HUDEP-2 (cell line): ENCODE data around the gene ZBTB16.

Source experiments
- DNase-seq, 76 experiments: peaks; one replicate each; lab custom pipeline; 2025; ENCODE audit not compliant: unreplicated experiment in 76 of 76; lab: John Stamatoyannopoulos, UW

ZBTB16 gene

GRCh38 chr11:114124601-114125144, 65.2 kb downstream of the ZBTB16 start:
- no peak for DNase-seq

GRCh38 chr11:114125531-114125930, 66.0 kb downstream of the ZBTB16 start:
- DNase-seq, result no peak

GRCh38 chr11:114125959-114126358, 66.4 kb downstream of the ZBTB16 start:
- DNase-seq, result no peak

- no peak for DNase-seq
These were observed 68.9 kb downstream of the ZBTB16 start for GRCh38 chr11:114128399-114128798.

- no peak for DNase-seq
These were observed 69.6 kb downstream of the ZBTB16 start for GRCh38 chr11:114129142-114129541.

- no peak for DNase-seq
These were observed 70.2 kb downstream of the ZBTB16 start for GRCh38 chr11:114129699-114130098.

GRCh38 chr11:114130115-114130576, 70.6 kb downstream of the ZBTB16 start:
- no peak for DNase-seq

GRCh38 chr11:114130629-114131277, 71.2 kb downstream of the ZBTB16 start:
- DNase-seq, result no peak

GRCh38 chr11:114131461-114131864, 72.0 kb downstream of the ZBTB16 start:
- no peak for DNase-seq

GRCh38 chr11:114132417-114132816, 72.9 kb downstream of the ZBTB16 start:
- peak in 2 of 76 experiments; percentile 8 to 18 for DNase-seq

GRCh38 chr11:114132944-114133394, 73.5 kb downstream of the ZBTB16 start:
- DNase-seq, result no peak

GRCh38 chr11:114133548-114134329, 74.2 kb downstream of the ZBTB16 start:
- DNase-seq, result no peak

- no peak for DNase-seq
These were observed 75.4 kb downstream of the ZBTB16 start for GRCh38 chr11:114134870-114135269.

GRCh38 chr11:114135737-114136151, 76.2 kb downstream of the ZBTB16 start:
- no peak for DNase-seq

- no peak for DNase-seq
These were observed 77.5 kb downstream of the ZBTB16 start for GRCh38 chr11:114136686-114137640.

- DNase-seq, result no peak
These were observed 78.3 kb downstream of the ZBTB16 start for GRCh38 chr11:114137838-114138237.

GRCh38 chr11:114138411-114138810, 78.9 kb downstream of the ZBTB16 start:
- DNase-seq, result no peak

GRCh38 chr11:114140826-114141225, 81.3 kb downstream of the ZBTB16 start:
- DNase-seq, result no peak

GRCh38 chr11:114141863-114142580, 82.5 kb downstream of the ZBTB16 start:
- DNase-seq, result no peak

GRCh38 chr11:114142707-114143106, 83.2 kb downstream of the ZBTB16 start:
- DNase-seq, result no peak
